Islet precursor cell (in vitro differentiated cells): ENCODE results near the gene RILPL2.
"Not testable (repeated sequence)": the region's sequence is repeated elsewhere in the genome, so short reads cannot be mapped to it uniquely, and the experiment has no call there.

ENCODE experiments used
- DNase-seq: peaks from one replicate; pipeline ENCODE4 v3.0.0-alpha.2; 2018

RILPL2 gene

DNA sequence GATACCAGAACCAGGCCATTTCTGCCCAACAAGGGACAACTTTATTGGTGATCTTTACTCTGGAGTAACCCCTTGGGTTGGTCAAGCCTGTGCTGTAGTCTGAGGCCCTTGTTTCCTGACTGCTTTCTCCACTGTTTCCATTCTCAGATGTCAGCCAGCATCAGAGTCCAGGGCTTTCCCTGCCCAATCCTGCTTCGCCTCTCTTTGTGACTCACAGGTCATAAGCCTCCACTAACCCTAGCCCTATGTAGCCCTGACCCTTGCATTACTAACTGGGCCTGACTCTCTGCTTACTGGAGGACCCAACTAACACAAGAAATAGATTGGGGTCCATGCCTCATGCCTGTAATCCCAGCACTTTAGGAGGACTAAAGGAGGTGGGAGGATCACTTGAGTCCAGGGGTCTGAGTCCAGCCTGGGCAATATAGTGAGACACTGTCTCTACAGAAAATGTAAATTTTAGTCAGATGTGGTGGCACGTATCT, 12.8 kb upstream of the RILPL2 start:
- DNase-seq, result peak; percentile 64

DNA sequence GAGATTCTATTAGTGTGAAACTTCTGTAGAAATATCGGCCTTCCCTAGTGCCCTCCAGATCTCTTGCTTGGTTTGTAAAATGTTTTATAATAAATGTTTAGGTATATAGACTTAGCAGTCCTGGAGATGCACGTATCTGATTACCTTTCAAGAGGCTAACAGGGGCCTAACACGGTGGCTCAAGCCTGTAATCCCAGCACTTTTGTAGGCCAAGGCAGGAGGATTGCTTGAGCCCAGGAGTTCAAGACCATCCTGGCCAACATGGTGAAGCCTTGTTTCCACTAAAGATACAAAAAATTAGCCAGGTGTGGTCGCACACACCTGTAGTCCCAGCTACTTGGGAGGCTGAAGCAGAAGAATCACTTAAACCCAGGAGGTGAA, 9.8 kb upstream of the RILPL2 start:
- DNase-seq, result no peak

DNA sequence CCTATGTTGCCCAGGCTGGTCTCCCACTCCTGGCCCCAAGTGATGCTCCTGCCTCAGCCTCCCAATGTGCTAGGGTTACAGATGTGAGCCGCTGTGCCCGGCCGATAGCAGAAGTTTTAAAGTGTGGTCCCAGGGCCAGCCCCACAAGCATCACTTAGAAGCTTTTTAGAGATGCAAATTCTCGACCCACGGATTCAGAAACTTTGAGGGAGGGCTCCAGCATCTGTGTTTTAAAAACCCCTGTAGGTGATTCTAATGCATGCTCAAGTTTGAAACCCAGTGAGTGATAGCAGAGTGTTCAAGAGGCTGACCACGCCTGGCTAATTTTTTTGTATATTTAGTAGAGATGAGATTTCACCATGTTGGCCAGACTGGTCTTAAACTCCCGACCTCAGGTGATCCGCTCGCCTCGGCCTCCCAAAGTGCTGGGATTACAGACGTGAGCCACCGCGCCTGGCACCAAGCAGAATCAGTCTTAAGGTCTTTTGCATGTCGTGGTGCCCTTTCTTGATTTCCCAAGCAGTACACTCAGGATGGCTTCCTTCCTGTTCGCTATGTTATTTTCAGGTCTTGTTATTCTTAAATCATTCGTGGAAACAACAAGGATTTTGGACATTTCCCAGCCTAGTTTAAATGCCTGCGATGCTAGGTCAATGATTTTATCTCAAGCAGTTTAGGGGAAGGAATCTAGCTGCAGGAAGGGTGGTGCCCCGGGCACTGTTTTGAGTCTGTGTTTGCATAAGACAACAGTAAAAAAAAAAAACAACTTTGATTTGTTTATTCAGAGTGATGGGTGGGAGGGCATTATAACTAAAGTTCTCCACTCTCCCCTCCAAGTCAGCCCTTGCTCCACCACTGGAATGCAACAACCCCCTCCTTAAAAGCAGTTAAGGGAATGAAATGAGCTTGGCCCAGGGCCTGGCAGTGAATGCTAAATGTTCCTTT, 9.2 kb upstream of the RILPL2 start:
- DNase-seq, result peak; percentile 58

DNA sequence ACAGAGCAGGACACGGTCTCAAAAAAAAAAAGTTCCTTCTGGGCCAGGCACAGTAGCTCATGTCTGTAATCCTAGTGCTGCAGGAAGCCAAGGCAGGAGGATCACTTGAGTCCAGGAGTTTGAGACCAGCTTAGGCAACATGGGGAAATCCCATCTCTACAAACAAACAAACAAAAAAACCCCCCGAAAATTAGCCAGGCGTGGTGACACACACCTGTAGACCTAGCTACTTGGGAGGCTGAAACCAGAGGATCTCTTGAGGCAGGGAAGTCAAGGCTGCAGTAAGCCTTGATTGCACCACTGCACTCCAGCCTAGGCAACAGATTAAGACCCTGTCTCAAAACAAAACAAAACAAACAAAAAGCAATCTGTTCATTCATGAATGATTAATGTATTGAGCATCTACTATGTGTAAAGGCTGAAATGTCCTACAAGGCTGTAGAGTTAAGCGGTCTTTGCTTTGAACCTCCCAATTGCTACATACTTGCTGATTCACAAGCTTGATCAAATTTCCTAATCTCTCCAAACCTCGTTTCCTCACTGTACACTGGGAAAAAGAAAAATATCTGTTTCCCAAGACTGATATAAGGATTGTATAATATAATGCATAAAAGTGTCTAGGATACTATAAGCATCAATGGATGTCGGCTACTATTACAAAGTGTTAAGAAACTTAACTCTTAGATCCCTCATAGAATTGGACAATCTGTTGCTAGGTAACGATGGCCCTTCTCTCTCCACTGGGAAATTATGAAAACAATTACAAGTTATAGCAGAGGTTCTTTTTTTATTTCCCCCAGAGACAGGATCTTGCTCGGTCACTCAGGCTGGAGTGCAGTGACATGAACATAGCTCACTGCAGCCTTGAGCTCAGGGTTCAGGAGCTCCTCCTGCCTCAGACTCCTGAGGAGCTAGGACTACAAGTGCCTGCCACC, 7.9 kb upstream of the RILPL2 start:
- DNase-seq, result no peak

DNA sequence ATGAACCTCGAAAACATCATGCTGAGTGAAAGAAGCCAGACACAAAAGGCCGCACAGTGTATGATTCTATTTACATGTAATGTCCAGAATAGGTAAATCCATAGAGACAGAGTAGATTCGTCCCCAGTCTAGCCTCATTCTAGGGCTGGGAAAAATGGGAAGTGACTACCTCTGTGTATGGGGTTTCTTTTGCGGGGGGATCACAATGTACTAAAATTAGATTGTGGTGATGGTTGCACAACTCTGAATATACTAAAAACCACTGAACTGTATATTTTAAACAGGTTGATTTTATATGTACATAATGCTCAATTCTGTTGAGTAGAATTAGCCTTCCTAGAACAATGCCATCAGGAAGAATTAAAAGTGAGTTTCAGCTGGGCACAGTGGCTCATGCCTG, 6.3 kb upstream of the RILPL2 start:
- no peak for DNase-seq

DNA sequence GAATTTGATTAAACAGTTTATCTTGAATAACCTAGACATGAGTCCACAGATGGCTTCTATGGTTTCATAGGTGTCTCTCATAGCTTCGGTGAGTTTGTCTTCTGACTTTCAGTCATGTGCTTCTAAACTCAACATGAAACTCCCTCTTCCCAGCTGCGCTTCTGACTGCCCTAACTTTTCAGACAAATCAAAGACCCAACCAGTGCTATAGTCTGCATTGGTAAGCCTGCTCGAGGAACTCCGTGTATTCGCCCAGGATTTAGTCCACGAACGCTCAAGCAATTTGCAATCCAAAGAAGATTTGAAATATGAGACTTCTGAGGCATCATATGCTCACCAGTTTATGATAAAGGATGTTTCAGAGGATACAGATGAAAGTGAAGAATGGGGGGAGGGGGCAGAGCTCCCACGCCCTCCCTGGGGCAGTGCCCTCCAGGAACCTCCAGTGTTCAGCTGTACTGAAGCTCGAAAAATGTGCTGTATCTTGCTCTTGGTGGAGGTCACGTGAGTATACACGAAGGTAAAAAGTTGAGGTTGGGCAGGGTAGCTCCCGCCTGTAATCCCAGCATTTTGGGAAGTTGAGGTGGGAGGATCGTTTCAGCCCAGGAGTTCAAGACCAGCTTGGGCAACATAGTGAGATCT, 5.2 kb upstream of the RILPL2 start:
- DNase-seq, result no peak

DNA sequence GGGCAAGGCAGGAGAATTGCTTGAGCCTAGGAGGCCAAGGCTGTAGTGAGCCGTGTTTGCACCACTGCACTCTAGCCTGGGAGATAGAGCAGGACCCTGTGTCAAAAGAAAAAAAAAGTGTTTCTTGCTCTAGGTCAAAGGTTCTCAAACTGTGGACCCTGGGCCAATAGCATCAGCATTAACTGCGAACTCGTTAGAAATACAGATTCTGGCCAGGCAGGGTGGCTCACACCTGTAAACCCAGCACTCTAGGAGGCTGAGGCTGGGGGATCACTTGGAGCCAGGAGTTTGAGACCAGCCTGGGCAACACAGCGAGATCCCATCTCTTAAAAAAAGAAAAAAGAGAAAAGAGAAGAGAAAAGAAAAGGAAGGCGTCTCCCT, 858 bp downstream of the RILPL2 start:
- no peak for DNase-seq

DNA sequence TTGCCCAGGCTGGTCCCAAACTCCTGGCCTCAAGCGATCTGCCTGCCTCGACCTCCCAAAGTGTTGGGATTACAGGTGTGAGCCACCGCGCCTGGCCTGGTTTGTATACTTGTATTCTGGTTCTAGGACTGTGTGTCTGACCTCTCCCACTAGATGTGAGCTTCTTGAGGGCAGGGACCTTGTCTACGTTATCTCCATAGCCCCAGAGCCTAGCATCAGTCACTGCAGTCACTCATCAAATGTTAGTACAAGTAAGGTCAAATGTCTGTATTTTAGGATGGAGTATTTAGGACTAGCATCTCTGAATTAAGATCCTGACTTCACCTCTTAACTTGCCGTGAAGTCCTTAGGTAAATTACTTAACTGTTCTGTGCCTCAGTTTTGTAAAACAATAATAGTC, 2.9 kb downstream of the RILPL2 start:
- DNase-seq, result no peak

DNA sequence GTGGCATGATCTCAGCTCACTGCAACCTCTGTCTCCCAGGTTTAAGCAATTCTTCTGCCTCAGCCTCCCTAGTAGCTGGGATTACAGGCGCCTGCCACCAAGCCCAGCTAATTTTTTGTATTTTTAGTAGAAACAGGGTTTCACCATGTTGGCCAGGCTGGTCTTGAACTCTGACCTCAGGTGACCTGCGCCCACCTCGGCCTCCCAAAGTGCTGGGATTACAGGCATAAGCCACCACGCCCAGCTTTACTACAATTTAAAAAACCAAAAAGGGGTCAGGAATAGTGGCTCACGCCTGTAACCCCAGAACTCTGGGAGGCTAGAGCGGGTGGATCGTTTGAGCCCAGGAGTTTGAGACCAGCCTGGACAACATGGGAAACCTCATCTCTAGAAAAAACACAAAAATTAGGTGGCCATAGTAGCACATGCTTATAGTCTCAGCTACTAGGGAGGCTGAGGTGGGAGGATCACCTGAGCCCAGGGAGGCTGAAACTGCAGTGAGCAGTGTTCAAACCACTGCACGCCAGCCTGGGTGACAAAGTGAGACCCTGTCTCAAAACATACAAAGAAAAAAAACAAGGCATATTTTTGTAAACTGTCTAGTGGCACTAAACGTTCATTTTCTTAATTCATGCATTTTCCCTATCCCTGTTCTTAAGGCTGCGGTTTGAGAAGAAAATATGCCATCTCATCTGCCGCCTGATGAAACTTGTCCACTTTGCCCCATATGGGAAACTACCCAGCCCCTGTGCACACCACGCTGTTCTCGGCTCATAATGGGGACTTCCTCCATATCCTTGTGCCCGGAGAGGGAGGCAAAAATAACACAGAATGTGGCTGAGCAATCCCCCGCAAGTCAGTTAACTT, 4.3 kb downstream of the RILPL2 start:
- DNase-seq, result not testable (repeated sequence)

DNA sequence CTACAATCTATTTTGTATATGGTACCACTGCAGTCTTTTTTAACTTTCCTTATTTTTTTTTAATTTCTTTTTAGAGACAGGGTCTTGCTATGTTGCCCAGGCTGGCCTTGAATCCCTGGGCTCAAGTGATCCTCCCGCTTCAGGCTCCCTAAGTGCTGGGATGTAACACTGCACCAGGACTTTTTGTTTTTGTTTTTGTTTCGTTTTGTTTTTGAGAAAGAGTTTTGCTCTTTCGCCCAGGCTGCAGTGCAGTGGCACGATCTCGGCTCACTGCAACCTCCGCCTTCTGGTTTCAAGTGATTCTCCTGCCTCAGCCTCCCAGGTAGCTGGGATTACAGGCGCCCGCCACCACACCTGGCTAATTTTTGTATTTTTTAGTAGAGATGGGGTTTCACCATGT, 7.4 kb downstream of the RILPL2 start:
- DNase-seq, result not testable (repeated sequence)

DNA sequence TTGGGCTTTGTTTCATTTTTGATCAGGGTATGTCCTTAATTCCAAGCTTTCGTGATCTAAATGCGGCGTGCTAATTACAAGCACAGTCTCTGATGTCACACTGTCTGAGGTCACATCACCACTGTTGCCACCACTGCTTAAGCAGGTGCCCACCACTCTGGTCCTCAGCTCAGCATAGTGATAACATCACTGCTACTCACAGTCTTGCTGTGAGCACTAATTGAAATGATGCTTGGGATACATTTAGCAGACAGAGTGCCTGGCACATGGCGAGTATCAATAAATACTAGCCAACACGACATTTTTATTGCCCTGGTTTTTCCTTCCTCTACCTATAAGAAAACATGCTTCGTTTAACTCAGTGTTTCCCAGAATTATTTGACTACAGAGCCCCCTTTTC, 7.9 kb downstream of the RILPL2 start:
- DNase-seq, result no peak

DNA sequence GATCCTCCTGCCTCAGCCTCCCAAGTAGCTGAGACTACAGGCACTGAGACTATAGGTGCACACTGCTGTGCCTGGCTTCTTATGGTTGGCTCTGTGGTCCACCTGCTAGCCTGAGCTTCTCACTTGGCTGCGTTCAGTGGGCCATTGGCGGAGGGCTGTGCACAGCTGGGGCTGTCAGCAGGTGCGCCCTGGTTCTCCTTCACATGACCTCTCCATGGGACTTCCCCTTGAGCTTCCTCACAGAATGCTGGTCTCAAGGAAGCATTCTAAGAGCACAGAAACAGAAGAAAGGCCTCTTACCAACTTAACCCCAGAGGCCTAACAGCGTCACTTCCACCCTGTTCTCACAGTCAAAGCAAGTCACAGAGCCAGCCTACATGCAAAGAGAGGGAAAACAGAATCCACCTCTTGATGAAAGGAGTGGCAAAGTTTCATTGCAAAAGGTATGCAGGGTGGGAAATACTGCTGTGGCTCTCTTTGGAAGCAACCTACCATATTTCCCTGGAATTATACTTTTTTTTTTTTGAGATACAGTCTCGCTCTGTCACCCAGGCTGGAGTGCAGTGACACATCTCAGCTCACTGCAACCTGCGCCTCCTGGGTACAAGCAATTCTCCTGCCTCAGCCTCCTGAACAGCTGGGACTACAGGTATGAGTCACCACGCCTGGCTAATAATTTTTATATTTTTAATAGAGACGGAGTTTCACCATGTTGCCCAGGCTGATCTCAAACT, 9.3 kb downstream of the RILPL2 start:
- DNase-seq, result no peak

DNA sequence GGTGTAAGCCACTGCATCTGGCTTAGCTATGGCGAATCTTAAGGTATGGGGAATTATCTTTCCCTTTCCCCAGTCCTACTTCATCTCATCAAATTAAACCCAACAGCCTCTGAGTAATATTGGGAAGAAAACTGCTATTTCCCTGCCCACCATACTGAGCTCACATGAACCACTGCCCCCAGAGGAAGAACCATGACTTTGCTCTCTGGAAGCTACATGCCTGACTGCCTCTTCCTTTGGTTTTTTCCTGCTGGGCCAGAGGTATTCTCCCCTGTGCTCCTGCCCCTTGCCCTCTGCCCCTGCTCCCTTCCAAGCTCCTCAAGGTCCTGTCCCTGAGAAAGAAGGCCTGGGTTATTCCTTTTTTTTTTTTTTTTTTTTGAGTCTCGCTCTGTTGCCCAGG, 15.2 kb downstream of the RILPL2 start:
- DNase-seq, result no peak

DNA sequence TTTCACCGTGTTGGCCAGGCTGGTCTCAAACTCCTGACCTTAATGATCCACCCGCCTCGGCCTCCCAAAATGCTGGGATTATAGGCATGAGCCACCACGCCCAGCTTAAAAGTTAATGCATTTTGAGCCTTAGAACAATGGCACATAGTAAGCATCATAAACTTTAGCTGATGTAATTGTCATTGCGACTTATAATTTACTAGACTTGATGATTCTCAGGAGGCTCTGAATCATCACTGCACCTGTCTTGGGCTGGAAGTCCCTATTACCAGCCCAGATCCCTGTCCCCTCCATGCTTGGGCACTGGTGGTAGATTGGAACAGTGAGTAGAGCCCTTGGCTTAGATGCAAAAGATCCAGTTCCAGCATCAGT, 26.5 kb downstream of the RILPL2 start:
- DNase-seq, result no peak

DNA sequence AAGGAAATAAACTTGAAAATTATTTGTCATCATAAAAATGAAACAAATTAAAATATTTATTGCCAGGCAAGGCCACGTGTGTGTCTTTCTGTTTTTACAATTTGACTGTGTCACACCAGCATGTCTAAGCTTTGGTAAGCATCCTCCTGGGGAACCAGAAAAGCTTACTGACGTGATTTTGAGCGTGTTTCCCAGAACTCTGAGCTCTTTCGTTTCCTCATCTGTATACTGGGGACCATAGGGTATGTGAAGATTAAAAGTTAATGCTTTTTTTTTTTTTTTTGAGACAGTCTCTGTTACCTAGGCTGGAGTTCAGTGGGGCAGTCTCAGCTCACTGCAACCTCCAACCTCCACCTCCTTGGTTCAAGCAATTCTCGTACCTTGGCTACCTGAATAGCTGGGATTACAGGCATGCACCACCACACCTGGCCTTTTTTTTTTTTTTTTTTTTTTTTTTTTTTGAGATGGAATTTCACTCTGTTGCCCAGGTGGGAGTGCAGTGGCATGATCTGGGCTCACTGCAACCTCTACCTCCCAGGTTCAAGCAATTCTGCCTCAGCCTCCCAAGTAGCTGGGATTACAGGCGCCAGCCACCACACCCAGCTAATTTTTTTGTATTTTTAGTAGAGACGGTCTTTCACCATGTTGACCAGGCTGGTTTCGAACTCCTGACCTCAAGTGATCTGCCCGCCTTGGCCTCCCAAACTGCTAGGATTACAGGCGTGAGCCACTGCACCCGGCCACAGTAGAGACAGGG, 27.0 kb downstream of the RILPL2 start:
- DNase-seq, result not testable (repeated sequence)

DNA sequence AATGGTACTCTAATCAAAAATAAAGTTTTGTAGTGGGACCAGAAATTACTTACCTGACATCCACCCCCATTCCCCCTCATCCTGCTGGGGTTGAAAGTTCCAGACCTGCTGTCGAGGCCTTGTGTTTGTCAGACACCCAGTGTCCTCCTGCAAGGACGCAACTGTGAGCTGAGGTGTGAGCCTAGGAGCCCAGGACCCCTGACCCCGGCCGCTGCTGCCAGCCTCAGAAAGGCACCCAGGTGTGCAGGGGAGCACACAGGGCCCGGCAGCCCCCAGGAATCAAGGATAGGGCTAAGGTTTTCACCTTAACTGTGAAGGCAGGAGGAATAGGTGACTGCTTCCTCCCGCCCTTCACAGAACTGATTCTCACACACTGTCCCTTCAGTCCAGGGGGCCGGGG, 27.9 kb downstream of the RILPL2 start:
- DNase-seq, result not testable (repeated sequence)

DNA sequence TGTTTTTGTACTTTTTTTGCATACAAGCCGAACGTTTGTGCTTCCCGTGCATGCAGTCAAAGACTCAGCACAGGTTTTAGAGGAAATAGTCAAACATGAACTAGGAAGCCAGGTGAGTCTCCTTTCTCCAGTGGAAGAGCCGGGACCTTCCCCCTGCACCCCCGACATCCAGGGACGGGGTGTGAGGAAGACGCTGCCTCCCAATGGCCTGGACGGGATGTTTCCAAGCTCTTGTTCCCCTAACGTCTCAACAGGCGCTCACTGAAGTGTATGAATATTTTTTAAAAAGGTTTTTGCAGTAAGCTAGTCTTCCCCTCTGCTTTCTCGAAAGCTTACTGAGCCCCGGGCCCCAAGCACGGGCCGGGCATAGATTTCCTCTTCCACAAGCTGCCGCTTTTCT, 28.6 kb downstream of the RILPL2 start:
- DNase-seq, result not testable (repeated sequence)

DNA sequence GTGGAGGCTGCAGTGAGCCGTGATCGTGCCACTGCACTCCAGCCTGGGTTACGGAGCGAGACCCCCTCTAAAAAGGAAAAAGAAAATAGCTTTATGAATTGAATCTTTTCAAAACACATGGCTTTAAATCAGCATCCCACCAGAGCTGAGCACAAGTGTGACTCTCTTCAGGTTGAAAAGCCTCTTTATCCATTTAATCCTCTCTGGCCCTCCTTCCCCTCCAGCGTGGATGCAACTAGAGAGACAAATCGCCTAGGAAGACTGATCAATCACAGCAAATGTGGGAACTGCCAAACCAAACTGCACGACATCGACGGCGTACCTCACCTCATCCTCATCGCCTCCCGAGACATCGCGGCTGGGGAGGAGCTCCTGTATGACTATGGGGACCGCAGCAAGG, 29.2 kb downstream of the RILPL2 start:
- DNase-seq, result not testable (repeated sequence)

DNA sequence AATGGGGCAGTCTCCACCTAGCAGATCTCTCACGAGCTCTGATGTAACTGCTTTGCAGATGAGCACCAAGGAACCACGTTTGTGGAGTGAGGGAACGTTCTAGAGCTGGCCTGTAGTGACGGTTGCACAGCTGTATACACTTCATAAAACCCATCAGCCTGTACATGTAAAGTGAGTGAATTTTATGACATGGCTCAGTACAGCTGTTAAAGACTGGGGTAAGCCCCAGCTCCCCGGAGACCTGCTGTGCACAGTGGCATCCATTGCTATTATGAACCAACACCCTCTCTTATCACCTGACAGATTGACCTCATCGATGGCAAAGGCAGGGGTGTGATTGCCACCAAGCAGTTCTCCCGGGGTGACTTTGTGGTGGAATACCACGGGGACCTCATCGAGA, 31.9 kb downstream of the RILPL2 start:
- no peak for DNase-seq
